K562 (cell line): Measurements from ENCODE around the gene GRWD1. TPM values are rescaled to one million over a fixed set of nuclear protein-coding genes. Genes with fewer than 3 reads are reported as not detected.

Source experiments
- ATAC-seq: fragments of 200-7000 bp; cut with Tn5 transposase; 3 replicates; pipeline ENCODE4 v1.9.1; 2020; ENCODE audit warnings: moderate library complexity
- BruUV-seq: library from RNA; stranded (reverse); fragments of 400-500 nt; replicated peaks from 2 replicates; lab custom pipeline; 2021; lab: Mats Ljungman, UMichigan
- CTCF ChIA-PET: fragments of 300-600 bp; formaldehyde crosslinking; extraction: SDS; loops from one replicate; lab custom pipeline; 2021; ENCODE audit warnings: low intra/inter-chr PET ratio; lab: Yijun Ruan, JAX
- POLR2A ChIA-PET: fragments of 300-600, 350-650 bp; sonication (Branson Sonifier 250); formaldehyde crosslinking; extraction: SDS; loops from one replicate; lab custom pipeline; 2021; ENCODE audit warnings: antibody characterized with exemption, inconsistent platforms; lab: Yijun Ruan, JAX
- DNase-seq, 4 experiments: peaks; one replicate each; pipeline versions ENCODE4 v3.0.0 to v3.0.0-alpha.2; 2011 to 2018; ENCODE audit warnings: low spot score in 3 of 4, mixed read lengths in 3 of 4; ENCODE audit errors: extremely low read depth in 1 of 4
- FAIRE-seq: peaks from 2 replicates; lab custom pipeline; 2011; peaks lifted over from hg19 to GRCh38; lab: Jason Lieb, UNC
- H2AFZ ChIP-seq: 2 replicates; pipeline ENCODE4 v1.6.0; 2011; ENCODE audit warnings: low read depth, low read length, control low read depth, inconsistent platforms
- H3K27ac ChIP-seq: fragments of 200-600 bp; 3 replicates; pipeline ENCODE4 v1.8.0; 2011; ENCODE audit warnings: low read depth, mild to moderate bottlenecking, control low read depth, inconsistent platforms, low read length, moderate library complexity, mixed read lengths; ENCODE audit errors: extremely low read depth
- H3K27me3 ChIP-seq, 2 experiments: fragments of 300-600 bp in 1 of 2; 2 replicates in 1 of 2; 3 replicates in 1 of 2; pipeline versions ENCODE4 v1.6.0 to v1.8.0; 2011; ENCODE audit warnings: inconsistent platforms in 2 of 2, low read length in 2 of 2, mild to moderate bottlenecking in 1 of 2, mixed read lengths in 1 of 2, moderate library complexity in 1 of 2; ENCODE audit not compliant: control insufficient read depth in 2 of 2, insufficient read depth in 2 of 2
- H3K36me3 ChIP-seq: fragments of 300-600 bp; 3 replicates; pipeline ENCODE4 v1.8.0; 2011; ENCODE audit warnings: mild to moderate bottlenecking, low read length, inconsistent platforms; ENCODE audit not compliant: control insufficient read depth, insufficient read depth
- H3K4me1 ChIP-seq, 2 experiments: fragments of 200-600 bp in 1 of 2; replicated peaks in 1 of 2; 2 replicates in 1 of 2; 3 replicates in 1 of 2; pipeline versions ENCODE4 v1.5.1 to v1.8.0; 2011; ENCODE audit warnings: inconsistent platforms in 2 of 2, low read length in 2 of 2, mild to moderate bottlenecking in 1 of 2, mixed read lengths in 1 of 2, moderate library complexity in 1 of 2; ENCODE audit not compliant: control insufficient read depth in 2 of 2, insufficient read depth in 2 of 2
- H3K4me2 ChIP-seq: 2 replicates; pipeline ENCODE4 v1.6.1; 2011; ENCODE audit warnings: low read length, control low read depth, inconsistent platforms, mixed read lengths; ENCODE audit not compliant: insufficient read depth
- H3K4me3 ChIP-seq: fragments of 200-600 bp; sonication (generic), shearing (Covaris generic); 2 replicates; pipeline ENCODE4 v1.5.1; 2016; ENCODE audit warnings: control low read depth, inconsistent platforms
- H3K79me2 ChIP-seq: fragments of 200-600 bp; 3 replicates; pipeline ENCODE4 v1.8.0; 2011; ENCODE audit warnings: low read length, inconsistent platforms; ENCODE audit not compliant: control insufficient read depth, insufficient read depth
- H3K9ac ChIP-seq, 2 experiments: 2 replicates each; pipeline versions ENCODE4 v1.6.0 to v1.6.1; 2011; ENCODE audit warnings: low read depth in 2 of 2, low read length in 2 of 2, control low read depth in 1 of 2, inconsistent platforms in 1 of 2, mild to moderate bottlenecking in 1 of 2, mixed read lengths in 1 of 2; ENCODE audit not compliant: insufficient read depth in 1 of 2
- H3K9me1 ChIP-seq: one replicate; pipeline ENCODE4 v1.6.0; 2011; ENCODE audit warnings: inconsistent platforms, mild to moderate bottlenecking, low read length, moderate library complexity; ENCODE audit not compliant: control insufficient read depth, insufficient read depth
- H3K9me3 ChIP-seq: replicated peaks from 2 replicates; pipeline ENCODE4 v1.5.1; 2011; ENCODE audit warnings: low read depth, low read length, inconsistent platforms; ENCODE audit not compliant: control insufficient read depth, insufficient read depth
- H4K20me1 ChIP-seq: replicated peaks from 2 replicates; pipeline ENCODE4 v1.6.1; 2011; ENCODE audit warnings: low read length, inconsistent platforms, mixed read lengths; ENCODE audit not compliant: control insufficient read depth, insufficient read depth
- PBX2 ChIP-seq, 2 experiments: IDR thresholded peaks in 1 of 2; conservative IDR thresholded peaks in 1 of 2; 2 replicates each; pipeline ENCODE4 v1.6.1; 2016; ENCODE audit warnings: low read depth in 2 of 2, mild to moderate bottlenecking in 1 of 2, missing compliant biosample characterization in 1 of 2, missing genetic modification characterization in 1 of 2, moderate library complexity in 1 of 2
- ZNF551 ChIP-seq: fragments of 250-450 bp; sonication (Bioruptor Pico); IDR thresholded peaks from 2 replicates; pipeline ENCODE4 v1.5.0; 2021; ENCODE audit warnings: mild to moderate bottlenecking, moderate library complexity
- WGBS: fragments of 100-300 bp; shearing (Covaris generic); methylation state at CpG from one replicate; pipeline ENCODE4 v1.1.6; 2016; ENCODE audit warnings: low coverage, mixed read lengths; ENCODE audit not compliant: insufficient coverage; ENCODE audit errors: missing lambda C conversion rate; 5-methylcytosine and 5-hydroxymethylcytosine counted together
- in situ Hi-C: fragments of 300-500 bp; cut with MboI; formaldehyde crosslinking; loops from 4 replicates; pipeline ENCODE4 v1.15.0; 2018; ENCODE audit warnings: inconsistent platforms, mixed read lengths
- intact Hi-C: fragments of 100-400 bp; cut with micrococcal nuclease; formaldehyde crosslinking; loops from 2 replicates; pipeline ENCODE4 v1.14.2; 2022
- polyA plus RNA-seq, 8 experiments: library from polyadenylated mRNA; depleted of rRNA in 4 of 8; stranded (reverse) in 5 of 8; unstranded in 3 of 8; fragments of >200 nt; fragmentation: Nextera tagmentation in 2 of 8; fragmentation: Illumina TruSeq in 1 of 8; extraction: Ambion mirVana in 2 of 8; extraction: Trizol in 1 of 8; gene quantifications; 2 replicates each; pipeline versions ENCODE4 v1.2.1 to v1.2.3, GENCODE V29; 2011 to 2014; ENCODE audit warnings: inconsistent platforms in 1 of 8, missing spikeins in 1 of 8
- total RNA-seq, 7 experiments: library from RNA; depleted of rRNA in 6 of 7; stranded (reverse); fragments of >200 nt in 6 of 7; fragmentation: Illumina TruSeq in 2 of 7; extraction: Trizol in 2 of 7; gene quantifications; 2 replicates each; pipeline versions ENCODE4 v1.2.1 to v1.2.3, GENCODE V29; 2011 to 2021; ENCODE audit warnings: low replicate concordance in 1 of 7
- TF ChIP-seq, protein P1 (sequence below): fragments of 450-650 bp; IDR thresholded peaks from 2 replicates; pipeline ENCODE4 v1.6.1; 2016; ENCODE audit warnings: mild to moderate bottlenecking
- TF ChIP-seq, protein P2 (sequence below): fragments of 450-650 bp; IDR thresholded peaks from 2 replicates; pipeline ENCODE4 v1.6.1; 2014; ENCODE audit warnings: low read depth, mild to moderate bottlenecking, moderate library complexity, borderline replicate concordance

Gene GRWD1
- total and polyA plus RNA-seq, 9 of the 15 experiments (the other 6 are each of a cell fraction or from before 2014, with no cell fraction given), result 1.5 to 87.2 (median 24.5) TPM

- TF ChIP-seq, protein P1, sequence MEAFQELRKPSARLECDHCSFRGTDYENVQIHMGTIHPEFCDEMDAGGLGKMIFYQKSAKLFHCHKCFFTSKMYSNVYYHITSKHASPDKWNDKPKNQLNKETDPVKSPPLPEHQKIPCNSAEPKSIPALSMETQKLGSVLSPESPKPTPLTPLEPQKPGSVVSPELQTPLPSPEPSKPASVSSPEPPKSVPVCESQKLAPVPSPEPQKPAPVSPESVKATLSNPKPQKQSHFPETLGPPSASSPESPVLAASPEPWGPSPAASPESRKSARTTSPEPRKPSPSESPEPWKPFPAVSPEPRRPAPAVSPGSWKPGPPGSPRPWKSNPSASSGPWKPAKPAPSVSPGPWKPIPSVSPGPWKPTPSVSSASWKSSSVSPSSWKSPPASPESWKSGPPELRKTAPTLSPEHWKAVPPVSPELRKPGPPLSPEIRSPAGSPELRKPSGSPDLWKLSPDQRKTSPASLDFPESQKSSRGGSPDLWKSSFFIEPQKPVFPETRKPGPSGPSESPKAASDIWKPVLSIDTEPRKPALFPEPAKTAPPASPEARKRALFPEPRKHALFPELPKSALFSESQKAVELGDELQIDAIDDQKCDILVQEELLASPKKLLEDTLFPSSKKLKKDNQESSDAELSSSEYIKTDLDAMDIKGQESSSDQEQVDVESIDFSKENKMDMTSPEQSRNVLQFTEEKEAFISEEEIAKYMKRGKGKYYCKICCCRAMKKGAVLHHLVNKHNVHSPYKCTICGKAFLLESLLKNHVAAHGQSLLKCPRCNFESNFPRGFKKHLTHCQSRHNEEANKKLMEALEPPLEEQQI, result no peak
- no peak for TF ChIP-seq ZNF551 (CRISPR knock-in tag)
- TF ChIP-seq, protein P2, sequence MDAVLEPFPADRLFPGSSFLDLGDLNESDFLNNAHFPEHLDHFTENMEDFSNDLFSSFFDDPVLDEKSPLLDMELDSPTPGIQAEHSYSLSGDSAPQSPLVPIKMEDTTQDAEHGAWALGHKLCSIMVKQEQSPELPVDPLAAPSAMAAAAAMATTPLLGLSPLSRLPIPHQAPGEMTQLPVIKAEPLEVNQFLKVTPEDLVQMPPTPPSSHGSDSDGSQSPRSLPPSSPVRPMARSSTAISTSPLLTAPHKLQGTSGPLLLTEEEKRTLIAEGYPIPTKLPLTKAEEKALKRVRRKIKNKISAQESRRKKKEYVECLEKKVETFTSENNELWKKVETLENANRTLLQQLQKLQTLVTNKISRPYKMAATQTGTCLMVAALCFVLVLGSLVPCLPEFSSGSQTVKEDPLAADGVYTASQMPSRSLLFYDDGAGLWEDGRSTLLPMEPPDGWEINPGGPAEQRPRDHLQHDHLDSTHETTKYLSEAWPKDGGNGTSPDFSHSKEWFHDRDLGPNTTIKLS, result no peak
Observed at GRCh38 chr19:48417421-48417820, 28.4 kb upstream of the GRWD1 start (continued).

DNA sequence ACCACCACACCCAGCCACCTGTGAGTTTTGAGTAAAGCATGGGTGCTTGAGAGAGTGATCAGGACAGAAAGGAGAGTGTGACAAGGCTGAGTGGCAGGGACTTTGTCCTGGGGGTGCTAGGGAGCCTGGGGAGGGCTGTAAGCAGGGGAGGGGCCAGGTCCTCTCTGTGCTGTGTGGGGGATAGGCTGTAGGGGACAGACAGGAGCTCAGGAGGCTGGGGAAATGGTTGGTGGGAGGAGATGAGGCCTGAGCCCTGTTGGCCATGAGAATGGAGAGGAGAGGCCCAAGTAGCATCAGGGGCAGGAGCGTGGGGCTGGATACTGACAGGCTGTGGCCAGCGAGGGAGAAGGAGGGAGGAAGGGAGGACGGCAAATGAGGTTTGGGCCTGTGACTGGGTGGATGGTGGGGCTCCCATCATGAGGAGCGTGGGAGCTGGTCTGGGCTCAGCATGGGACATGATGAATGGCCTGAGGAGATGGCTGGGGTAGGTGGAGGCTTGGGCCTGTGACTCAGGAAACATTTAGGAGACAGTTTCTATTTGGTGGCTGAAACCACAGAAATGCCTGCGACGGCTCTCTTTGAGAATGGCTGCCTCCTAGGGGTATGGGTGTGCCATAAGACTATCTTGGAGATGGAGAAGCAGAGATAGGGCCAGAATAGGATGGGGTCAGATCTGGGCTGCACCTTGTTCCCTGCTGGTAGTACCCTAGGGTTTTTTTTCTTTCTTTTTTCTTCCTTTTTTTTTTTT lies 27.3 kb upstream of the GRWD1 start:
- H3K9me1 ChIP-seq, result no peaks in the 10 kb centered on the region
- DNase-seq (peak; percentile 37 to 80 (median 48)), FAIRE-seq (peak; percentile 94), ATAC-seq (peak; percentile 71)
- H3K4me3 ChIP-seq, result no peak overlapping the region
- intact Hi-C loops, result loop anchor here (2.0 kb wide), 1 partner anchor 20 kb away; no protein-coding TSS in a partner anchor
- 0% methylated on average over 5 of the region's 6 CpGs for WGBS
- H2AFZ ChIP-seq, result peak overlapping the region; percentile 29
- H4K20me1 ChIP-seq, result no peaks in the 10 kb centered on the region
- peak overlapping the region; percentile 39 to 83 for H3K9ac ChIP-seq
- BruUV-seq, result no TSS peak
- ChIA-PET POLR2A (interaction anchor here (0.6 to 0.7 kb wide), 3 partner anchors 20 to 1186 kb away, joined by 3 to 5 read pairs (median 5); no protein-coding TSS in a partner anchor), CTCF (no interaction called here)
- H3K4me1 ChIP-seq, result peaks cover 17 to 49% of the 10 kb centered on the region in 2 experiments
- no peaks in the 10 kb centered on the region for H3K9me3 ChIP-seq
- H3K27ac ChIP-seq, result peak overlapping the region; percentile 56
- in situ Hi-C loops, result no loop called here
- 0 out of 3 replicates have a peak, but pooled peaks cover 2% of the 10 kb centered on the region for H3K79me2 ChIP-seq
- H3K27me3 ChIP-seq, result no peaks in the 10 kb centered on the region
- H3K4me2 ChIP-seq, result peak overlapping the region; percentile 29
- peaks cover 72% of the 10 kb centered on the region; the same call in 2 of the 3 replicates for H3K36me3 ChIP-seq
- peak; percentile 42; the same call in 1 of the 2 replicates for TF ChIP-seq PBX2 (CRISPR knock-in tag; IDR thresholded peaks at IDR 0.05; ENCODE audit: low read depth)
- peak; percentile 90 for TF ChIP-seq PBX2 (tag; conservative IDR thresholded peaks at IDR 0.05; ENCODE audit: low read depth)
